B cell (primary cell): ENCODE measurements around the gene GRID1. TPM values are rescaled to one million over a fixed set of nuclear protein-coding genes. Genes with fewer than 3 reads are reported as not detected.

ENCODE experiments used
- ATAC-seq: fragments of 200-7000 bp; cut with Tn5 transposase; one replicate; pipeline ENCODE4 v1.10.0; 2021; ENCODE audit warnings: low read depth, mild to moderate bottlenecking, moderate number of reproducible peaks, moderate library complexity
- CTCF ChIA-PET: fragments of 350-600 bp; sonication (Branson Sonifier 250); formaldehyde crosslinking; loops from one replicate; lab custom pipeline; 2021; ENCODE audit warnings: antibody characterized with exemption, inconsistent platforms; lab: Charles Lee
- POLR2A ChIA-PET: fragments of 350-600 bp; sonication (Branson Sonifier 250); formaldehyde crosslinking; loops from one replicate; lab custom pipeline; 2021; ENCODE audit warnings: antibody characterized with exemption; lab: Charles Lee
- DNase-seq: peaks from one replicate; pipeline ENCODE4 v3.0.0; 2013
- H2AFZ ChIP-seq: 2 replicates; pipeline ENCODE4 v1.6.1; 2012; ENCODE audit warnings: mild to moderate bottlenecking, low read depth, low read length; ENCODE audit not compliant: insufficient read depth, poor library complexity, severe bottlenecking
- H3K27ac ChIP-seq, 2 donors: 1 replicate in 1 of 2; 2 replicates in 1 of 2; pipeline ENCODE4 v1.5.1; 2012 to 2013; ENCODE audit warnings: low read length in 2 of 2, mild to moderate bottlenecking in 2 of 2, moderate library complexity in 1 of 2
- H3K27me3 ChIP-seq, 4 experiments: fragments of 200-600 bp in 1 of 4; sonication (generic) in 1 of 4; replicated peaks in 1 of 4; 1 replicate in 2 of 4; 2 replicates in 2 of 4; pipeline versions ENCODE4 v1.6.1 to v1.7.0; 2013 to 2016; ENCODE audit warnings: low read length in 3 of 4, mild to moderate bottlenecking in 2 of 4, mixed read lengths in 1 of 4, moderate library complexity in 1 of 4; ENCODE audit not compliant: insufficient read depth in 4 of 4, control insufficient read depth in 3 of 4; ENCODE audit errors: control extremely low read depth in 1 of 4
- H3K36me3 ChIP-seq, 2 experiments: replicated peaks in 1 of 2; 1 replicate in 1 of 2; 2 replicates in 1 of 2; pipeline versions ENCODE4 v1.6.1 to v1.7.1; 2013; ENCODE audit warnings: low read length in 1 of 2; ENCODE audit not compliant: insufficient read depth in 2 of 2, control insufficient read depth in 1 of 2; ENCODE audit errors: control extremely low read depth in 1 of 2, extremely low read depth in 1 of 2
- H3K4me1 ChIP-seq, 2 donors: fragments of 200-600 bp in 1 of 2; sonication (generic) in 1 of 2; 1 replicate in 1 of 2; 2 replicates in 1 of 2; pipeline versions ENCODE4 v1.5.1 to v1.6.1; 2013 to 2017; ENCODE audit warnings: low read length in 2 of 2; ENCODE audit not compliant: control insufficient read depth in 2 of 2, insufficient read depth in 2 of 2
- H3K4me2 ChIP-seq: replicated peaks from 2 replicates; pipeline ENCODE3; 2012; ENCODE audit warnings: mild to moderate bottlenecking, low read depth, low read length; ENCODE audit not compliant: poor library complexity, severe bottlenecking
- H3K4me3 ChIP-seq, 5 experiments: fragments of 200-600 bp in 1 of 5; sonication (generic) in 1 of 5; 1 replicate in 3 of 5; 2 replicates in 2 of 5; pipeline versions ENCODE4 v1.5.1 to v1.7.0; 2011 to 2016; ENCODE audit warnings: low read length in 4 of 5, mild to moderate bottlenecking in 4 of 5, low read depth in 2 of 5, control low read depth in 1 of 5, moderate library complexity in 1 of 5; ENCODE audit not compliant: insufficient read depth in 1 of 5; ENCODE audit errors: control extremely low read depth in 1 of 5, extremely low read depth in 1 of 5
- H3K79me2 ChIP-seq: fragments of 200-600 bp; sonication (generic); one replicate; pipeline ENCODE4 v1.6.0; 2016; ENCODE audit warnings: low read length; ENCODE audit not compliant: control insufficient read depth, insufficient read depth
- H3K9ac ChIP-seq: fragments of 200-600 bp; sonication (generic); 2 replicates; pipeline ENCODE4 v1.6.1; 2017; ENCODE audit warnings: mild to moderate bottlenecking, low read length, moderate library complexity
- H3K9me3 ChIP-seq, 3 donors: one replicate each; pipeline versions ENCODE4 v1.6.1 to v1.7.1; 2013; ENCODE audit warnings: low read length in 2 of 3; ENCODE audit not compliant: control insufficient read depth in 2 of 3, insufficient read depth in 1 of 3; ENCODE audit errors: control extremely low read depth in 1 of 3
- H4K20me1 ChIP-seq: 2 replicates; pipeline ENCODE4 v1.6.0; 2012; ENCODE audit warnings: mild to moderate bottlenecking, low read length; ENCODE audit not compliant: insufficient read depth, control insufficient read depth, poor library complexity, severe bottlenecking
- H3K27ac Mint-ChIP-seq: one replicate; pipeline ENCODE4 v1.8.0; 2021; ENCODE audit warnings: mixed read lengths
- H3K27me3 Mint-ChIP-seq: one replicate; pipeline ENCODE4 v1.8.0; 2021; ENCODE audit warnings: mixed read lengths
- H3K4me1 Mint-ChIP-seq: one replicate; pipeline ENCODE4 v1.8.0; 2021; ENCODE audit warnings: mixed read lengths
- H3K4me3 Mint-ChIP-seq: one replicate; pipeline ENCODE4 v1.8.0; 2021; ENCODE audit warnings: mixed read lengths
- H3K9me3 Mint-ChIP-seq: one replicate; pipeline ENCODE4 v1.8.0; 2022; ENCODE audit warnings: mixed read lengths; ENCODE audit not compliant: insufficient read depth
- CTCF ChIP-seq: fragments of 200-600 bp; IDR thresholded peaks from one replicate; pipeline ENCODE4 v1.8.0; 2022; ENCODE audit warnings: antibody characterized with exemption, mild to moderate bottlenecking
- EZH2 ChIP-seq: IDR thresholded peaks from 2 replicates; pipeline ENCODE4 v1.6.1; 2012; ENCODE audit warnings: borderline replicate concordance, low read depth, mild to moderate bottlenecking, moderate library complexity, low read length; ENCODE audit not compliant: insufficient read depth, poor library complexity, severe bottlenecking
- WGBS: methylation state at CpG from one replicate; pipeline ENCODE4 v1.1.5; 2013; ENCODE audit warnings: missing lambda C conversion rate; ENCODE audit not compliant: insufficient coverage; 5-methylcytosine and 5-hydroxymethylcytosine counted together
- intact Hi-C: fragments of 100-400 bp; cut with micrococcal nuclease; formaldehyde crosslinking; loops from one replicate; pipeline ENCODE4 v1.10.0; 2022
- polyA plus RNA-seq: library from polyadenylated mRNA; depleted of rRNA; stranded (reverse); fragments of >200 nt; gene quantifications from 2 replicates; pipeline ENCODE4 v1.2.3, GENCODE V29; 2012
- total RNA-seq, 2 donors: library from RNA; stranded (reverse); fragments of 120-200 nt in 1 of 2; gene quantifications; 1 replicate in 1 of 2; 2 replicates in 1 of 2; pipeline versions ENCODE4 v1.2.3 to v1.2.4, GENCODE V29; 2013 to 2022

Gene GRID1
- total and polyA plus RNA-seq, 2 donors (not counting 1 experiment from before 2014, with no cell fraction given) = not detected

- Histone ChIP-seq H3K4me3 (peak overlapping the region in 1 of 5 experiments; percentile 35), H3K27ac (peak overlapping the region; percentile 43 to 61), H3K9ac (peak overlapping the region; percentile 49), H3K36me3 (no peaks in the 10 kb centered on the region), H3K4me1 (peaks cover 38 to 45% of the 10 kb centered on the region in 2 donors), H4K20me1 (no peaks in the 10 kb centered on the region), H3K9me3 (peaks cover 0 to 8% (median 4%) of the 10 kb centered on the region in 3 donors), H3K4me2 (peak overlapping the region; percentile 72), H2AFZ (peak overlapping the region; percentile 0), H3K27me3 (no peaks in the 10 kb centered on the region), H3K79me2 (no peaks in the 10 kb centered on the region)
- peaks cover 2% of the 10 kb centered on the region for H3K9me3 Mint-ChIP-seq
- H3K4me3 Mint-ChIP-seq = peak overlapping the region; percentile 46
- intact Hi-C loops = loop anchor here (2.0 kb wide), 1 partner anchor 39 kb away; no protein-coding TSS in a partner anchor
- TF ChIP-seq CTCF (no peak), EZH2 (no peak)
- peaks cover 45% of the 10 kb centered on the region for H3K4me1 Mint-ChIP-seq
- peak overlapping the region; percentile 71 for H3K27ac Mint-ChIP-seq
- ATAC-seq (no peak), DNase-seq (no peak)
- H3K27me3 Mint-ChIP-seq = peaks cover 4% of the 10 kb centered on the region
- WGBS = 46% methylated on average over 4 of the region's 6 CpGs
- CTCF ChIA-PET = interaction anchor here (1.5 to 4.6 kb wide), 3 partner anchors 11 to 173 kb away, joined by 3 to 50 read pairs (median 4); no protein-coding TSS in a partner anchor
- POLR2A ChIA-PET = interaction anchor here (2.1 kb wide), 1 partner anchor 11 kb away, joined by 13 read pairs; no protein-coding TSS in a partner anchor
Measured at GRCh38 chr10:86411852-86412560, 45.4 kb upstream of the GRID1 start.
